ENCODE data around the gene ADISSP.

The ADISSP gene

GRCh38 chr20:3801846-3802245, 34.3 kb upstream of the ADISSP start:
- Histone ChIP-seq H3K27me3 (ENCODE audit: control insufficient read depth, low read length) (no peaks in the 10 kb centered on the region), H3K9me3 (ENCODE audit: control insufficient read depth, insufficient read depth, low read length) (no peaks in the 10 kb centered on the region), H4K20me1 (ENCODE audit: control insufficient read depth, insufficient read depth, low read depth, low read length) (no peaks in the 10 kb centered on the region), H3K4me1 (ENCODE audit: control insufficient read depth, low read length) (peaks cover 38% of the 10 kb centered on the region), H3K4me2 (ENCODE audit: low read length) (no peak overlapping the region), H3K36me3 (ENCODE audit: control insufficient read depth, low read length) (peaks cover 71% of the 10 kb centered on the region), H3K79me2 (ENCODE audit: control insufficient read depth, low read length) (peaks cover 21% of the 10 kb centered on the region), H3F3A (ENCODE audit: control insufficient read depth, insufficient read depth) (peaks cover 11% of the 10 kb centered on the region; the same call in 1 of the 2 replicates), H3K27ac (ENCODE audit: low read depth, low read length) (no peak overlapping the region), H3K9me2 (replicated peaks; ENCODE audit: control insufficient read depth, low read length) (no peaks in the 10 kb centered on the region), H3K4me3 (ENCODE audit: low read length) (no peak overlapping the region)
- TF ChIP-seq CTCF (IDR thresholded peaks at IDR 0.05; ENCODE audit: low read depth, low read length, poor library complexity, severe bottlenecking) (no peak), EZH2phosphoT487 (IDR thresholded peaks at IDR 0.05; ENCODE audit: borderline replicate concordance, low read length) (no peak)

GRCh38 chr20:3801299-3801698, 33.7 kb upstream of the ADISSP start:
- TF ChIP-seq EZH2phosphoT487 (IDR thresholded peaks at IDR 0.05; ENCODE audit: borderline replicate concordance, low read length) (no peak), CTCF (IDR thresholded peaks at IDR 0.05; ENCODE audit: low read depth, low read length, poor library complexity, severe bottlenecking) (no peak)
- peaks cover 39% of the 10 kb centered on the region for H3K4me1 ChIP-seq (ENCODE audit: control insufficient read depth, low read length)
- no peaks in the 10 kb centered on the region for H3K9me2 ChIP-seq (replicated peaks; ENCODE audit: control insufficient read depth, low read length)
- H4K20me1 ChIP-seq (ENCODE audit: control insufficient read depth, insufficient read depth, low read depth, low read length) = no peaks in the 10 kb centered on the region
- H3K4me2 ChIP-seq (ENCODE audit: low read length) = no peak overlapping the region
- no peak overlapping the region for H3K27ac ChIP-seq (ENCODE audit: low read depth, low read length)
- H3K27me3 ChIP-seq (ENCODE audit: control insufficient read depth, low read length) = no peaks in the 10 kb centered on the region
- H3F3A ChIP-seq (ENCODE audit: control insufficient read depth, insufficient read depth) = peaks cover 11% of the 10 kb centered on the region; the same call in 1 of the 2 replicates
- H3K79me2 ChIP-seq (ENCODE audit: control insufficient read depth, low read length) = peaks cover 26% of the 10 kb centered on the region
- peaks cover 71% of the 10 kb centered on the region for H3K36me3 ChIP-seq (ENCODE audit: control insufficient read depth, low read length)
- H3K9me3 ChIP-seq (ENCODE audit: control insufficient read depth, insufficient read depth, low read length) = no peaks in the 10 kb centered on the region
- H3K4me3 ChIP-seq (ENCODE audit: low read length) = no peak overlapping the region

GRCh38 chr20:3800878-3801260, 33.3 kb upstream of the ADISSP start:
- Histone ChIP-seq H3K4me2 (ENCODE audit: low read length) (no peak overlapping the region), H3K36me3 (ENCODE audit: control insufficient read depth, low read length) (peaks cover 68% of the 10 kb centered on the region)

More at GRCh38 chr20:3800878-3801260, 33.3 kb upstream of the ADISSP start:
- H3K4me3 ChIP-seq (ENCODE audit: low read length) = no peak overlapping the region
- H4K20me1 ChIP-seq (ENCODE audit: control insufficient read depth, insufficient read depth, low read depth, low read length) = no peaks in the 10 kb centered on the region
- H3K79me2 ChIP-seq (ENCODE audit: control insufficient read depth, low read length) = peaks cover 26% of the 10 kb centered on the region
- TF ChIP-seq EZH2phosphoT487 (IDR thresholded peaks at IDR 0.05; ENCODE audit: borderline replicate concordance, low read length) (no peak), CTCF (IDR thresholded peaks at IDR 0.05; ENCODE audit: low read depth, low read length, poor library complexity, severe bottlenecking) (no peak)
- H3K27me3 ChIP-seq (ENCODE audit: control insufficient read depth, low read length) = no peaks in the 10 kb centered on the region
- no peak overlapping the region for H3K27ac ChIP-seq (ENCODE audit: low read depth, low read length)
- H3K9me3 ChIP-seq (ENCODE audit: control insufficient read depth, insufficient read depth, low read length) = no peaks in the 10 kb centered on the region
- peaks cover 11% of the 10 kb centered on the region; the same call in 1 of the 2 replicates for H3F3A ChIP-seq (ENCODE audit: control insufficient read depth, insufficient read depth)
- H3K4me1 ChIP-seq (ENCODE audit: control insufficient read depth, low read length) = peaks cover 39% of the 10 kb centered on the region
- H3K9me2 ChIP-seq (replicated peaks; ENCODE audit: control insufficient read depth, low read length) = no peaks in the 10 kb centered on the region

All from DOHH2 (cell line).